Occipital lobe (tissue), 2 donors: Measurements from ENCODE around the gene PTPRM. TPM values are rescaled to one million over a fixed set of nuclear protein-coding genes. Genes with fewer than 3 reads are reported as not detected.

Source experiments
- small RNA-seq: library from RNA; depleted of rRNA; stranded (forward); fragments of <200 nt; gene quantifications from one replicate; pipeline ENCODE3, GENCODE V24; 2014
- total RNA-seq: library from RNA; depleted of rRNA; stranded (reverse); fragments of >200 nt; gene quantifications from one replicate; pipeline ENCODE4 v1.2.3, GENCODE V29; 2014

PTPRM gene
- total RNA-seq, 1 donor from 2014 or later: 45.4 TPM

Small RNAs within 50 kb of the gene (small RNA-seq; reads per million reads assigned to genes)
- gene AP001094.1 (not detected), gene RF00012 (0.12 reads per million)
